ENCODE data around the gene NRIP1.

Gene NRIP1

DNA sequence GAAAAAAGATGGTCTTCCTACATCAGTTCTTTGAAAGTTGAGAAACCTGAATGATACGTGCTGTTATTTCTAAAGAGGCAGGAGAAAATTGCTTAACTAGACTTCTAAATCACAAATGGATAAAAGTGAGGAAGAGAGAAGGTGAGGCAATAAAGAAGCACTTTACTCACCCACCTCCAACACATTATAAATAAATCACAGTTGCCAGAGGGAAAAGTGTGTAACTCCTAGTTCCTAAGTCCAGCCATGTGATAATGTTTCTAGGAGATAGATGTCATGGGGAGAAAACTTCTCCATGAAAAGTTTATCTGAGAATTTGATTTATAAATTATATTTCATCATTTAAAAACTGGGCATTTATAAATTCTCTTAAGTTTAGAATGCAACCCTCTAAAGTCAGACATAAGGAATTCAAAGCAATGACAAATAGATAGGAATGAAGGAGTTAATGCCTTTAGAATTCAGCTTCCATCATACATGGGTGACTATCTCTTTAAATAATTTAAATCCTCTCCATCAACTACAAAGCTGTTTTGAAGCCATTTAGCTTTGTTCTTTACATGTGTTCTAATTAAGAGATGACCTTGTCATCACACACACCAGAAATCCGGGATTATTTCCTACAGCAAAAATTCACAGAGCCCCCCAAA is 60.0 kb downstream of the NRIP1 start:
- no peak for DNase-seq

GRCh38 chr21:15003463-15004135 is 61.2 kb downstream of the NRIP1 start:
- DNase-seq, result no peak

GRCh38 chr21:15001857-15002606 is 62.8 kb downstream of the NRIP1 start:
- no peak for DNase-seq

GRCh38 chr21:15001113-15001512 is 63.7 kb downstream of the NRIP1 start:
- no peak for DNase-seq

DNA sequence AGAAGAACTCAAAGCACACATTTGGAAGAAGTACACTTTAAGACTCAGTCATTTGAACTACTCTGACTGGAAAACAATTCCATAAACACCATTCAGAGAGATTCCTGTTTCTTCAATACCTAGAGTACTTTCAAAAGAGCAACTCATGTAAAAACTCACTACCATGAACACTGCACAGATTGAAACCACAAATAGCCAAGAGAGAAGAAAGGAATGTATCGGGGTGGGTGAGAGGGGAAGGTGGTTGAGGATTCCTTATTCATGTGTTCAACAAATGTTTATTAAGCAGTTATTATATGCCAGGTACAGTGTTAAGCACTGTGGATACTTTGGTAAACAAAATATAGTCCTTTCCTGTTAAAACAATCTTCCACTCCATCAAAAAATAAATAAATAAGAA is 64.7 kb downstream of the NRIP1 start:
- DNase-seq, result no peak

GRCh38 chr21:14998784-14999183 is 66.0 kb downstream of the NRIP1 start:
- DNase-seq, result no peak

GRCh38 chr21:14998336-14998735 is 66.5 kb downstream of the NRIP1 start:
- no peak for DNase-seq

DNA sequence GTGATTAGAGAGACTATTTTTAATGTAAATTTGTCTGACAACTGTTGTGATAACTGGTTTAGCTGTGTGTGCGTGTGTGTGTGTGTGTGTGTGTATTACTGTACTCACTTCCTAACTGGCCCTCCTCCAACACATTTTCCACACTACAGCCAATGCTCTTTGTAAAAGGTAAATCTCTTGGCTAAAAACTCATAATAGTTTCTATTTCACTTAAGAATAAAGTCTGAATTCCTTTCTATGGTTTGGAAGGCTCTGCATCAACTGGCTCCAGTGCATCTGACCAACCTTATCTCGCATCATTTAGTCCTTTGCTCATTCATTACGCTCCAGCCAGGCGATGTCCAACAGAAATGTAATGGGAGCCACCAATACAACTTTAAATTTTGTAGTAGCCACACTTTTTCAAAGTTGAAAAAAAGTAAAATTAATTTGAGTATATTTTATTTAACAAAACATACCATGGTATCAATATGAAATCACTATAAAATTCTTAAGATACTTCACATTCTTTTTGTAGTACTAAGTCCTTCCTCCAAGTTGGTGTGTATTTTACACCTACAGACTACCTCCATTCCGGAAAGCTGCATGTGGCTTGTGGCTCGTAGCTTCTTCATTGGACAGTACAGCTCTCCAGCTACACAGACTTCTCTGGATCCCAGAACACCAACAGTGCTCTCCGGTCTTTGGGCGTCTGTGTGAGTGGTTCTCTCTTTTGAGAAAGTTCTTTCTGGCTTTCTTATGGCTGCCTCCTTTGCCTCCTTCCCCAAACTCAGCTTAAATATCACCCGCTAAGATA is 68.9 kb downstream of the NRIP1 start:
- no peak for DNase-seq

- DNase-seq, result no peak
These were observed 69.6 kb downstream of the NRIP1 start for GRCh38 chr21:14995226-14995625.

DNA sequence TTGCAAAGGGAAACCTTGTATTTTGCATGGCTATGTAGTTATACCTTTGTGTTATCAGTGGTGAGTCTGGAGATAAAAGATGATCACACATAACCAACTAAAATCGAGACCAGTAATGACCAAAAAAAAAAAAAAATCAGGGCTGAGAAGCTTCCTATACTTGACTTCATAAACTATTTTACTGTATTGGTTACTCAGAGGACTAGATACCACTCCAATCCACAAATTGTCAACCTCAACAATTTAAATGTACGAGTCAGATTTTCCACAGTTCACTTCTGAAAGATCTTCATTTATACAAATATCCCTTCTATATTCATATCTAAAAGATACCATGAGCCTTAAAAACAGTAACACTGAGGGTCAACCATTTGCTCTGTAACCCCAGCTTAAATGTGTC is 71.7 kb downstream of the NRIP1 start:
- no peak for DNase-seq

- no peak for DNase-seq
These were observed 72.8 kb downstream of the NRIP1 start for GRCh38 chr21:14991957-14992356.

DNA sequence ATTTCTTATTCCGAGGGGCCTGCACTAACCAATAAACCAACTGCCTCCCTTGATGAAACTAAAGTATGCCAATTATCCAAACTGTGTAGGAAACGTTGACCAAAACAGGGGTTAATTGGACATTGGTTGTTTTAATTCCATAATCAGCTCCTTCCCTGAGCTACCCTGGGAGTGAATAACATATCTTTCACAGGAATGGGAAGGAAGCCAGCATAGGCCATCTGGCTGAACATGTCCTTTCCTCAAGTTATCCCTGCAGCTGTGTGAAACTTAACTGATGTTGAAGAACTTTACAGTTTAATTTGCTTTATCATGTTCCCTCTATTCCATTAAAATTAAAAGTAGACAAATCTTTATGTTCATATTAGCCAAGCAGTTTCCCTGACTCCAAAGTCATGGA is 75.4 kb downstream of the NRIP1 start:
- DNase-seq, result no peak

DNA sequence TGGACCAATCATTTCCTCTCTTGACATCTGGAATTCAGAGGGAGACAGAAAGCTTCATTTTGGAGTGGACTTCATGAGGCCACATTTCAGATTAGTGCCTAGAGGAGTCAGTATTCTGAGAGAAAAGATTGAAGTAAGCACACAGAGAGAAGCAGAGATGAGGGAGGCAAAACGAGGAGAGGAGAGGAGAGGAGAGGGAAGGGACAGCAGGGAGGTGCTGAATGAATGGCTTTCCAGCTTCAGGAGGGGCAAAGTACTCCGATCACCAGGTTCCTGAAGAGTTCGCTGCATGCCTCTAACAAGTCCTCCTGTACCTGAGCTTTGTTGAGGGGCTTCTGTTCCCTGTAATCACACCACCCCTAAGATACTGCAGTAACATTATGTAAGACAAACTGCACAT is 76.0 kb downstream of the NRIP1 start:
- DNase-seq, result no peak

DNA sequence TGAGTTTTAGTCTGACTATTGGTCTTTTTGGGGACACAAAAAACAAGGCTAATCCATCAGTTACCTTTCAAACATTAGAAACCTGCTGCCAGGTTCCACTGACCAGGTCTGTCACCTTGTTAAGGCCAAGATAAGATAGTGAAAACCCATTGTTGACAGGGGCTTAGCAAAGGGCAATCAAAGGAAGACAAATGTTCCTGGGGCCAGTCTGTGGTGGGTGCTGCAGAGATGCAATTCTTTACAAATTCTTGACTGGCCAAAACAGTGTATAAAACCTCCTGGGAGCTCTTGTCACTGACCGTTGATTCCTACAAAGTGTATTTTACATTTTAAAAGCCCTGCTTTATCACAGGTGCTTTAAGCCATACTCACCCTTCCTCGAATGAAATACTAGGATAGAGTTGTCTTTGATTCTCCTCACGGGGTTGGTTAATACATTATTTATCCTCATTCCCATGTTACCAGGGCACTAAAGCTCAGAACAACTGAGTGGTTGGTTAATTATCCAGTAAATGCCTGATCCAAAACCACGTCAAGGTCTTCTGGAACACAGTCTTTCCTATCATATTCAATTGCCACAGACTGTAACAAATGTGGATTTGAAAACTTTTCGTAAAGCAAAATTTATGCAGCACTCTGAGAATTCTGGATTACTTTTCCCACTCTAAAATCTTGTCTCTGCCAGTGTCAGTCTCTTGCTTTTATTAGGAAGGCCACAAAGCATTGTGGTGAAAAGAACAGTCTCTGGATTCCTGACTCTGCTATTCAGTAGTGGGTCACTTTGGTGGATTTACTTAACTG is 77.2 kb downstream of the NRIP1 start:
- DNase-seq, result no peak

- no peak for DNase-seq
These were observed 79.5 kb downstream of the NRIP1 start for GRCh38 chr21:14985306-14985705.

DNA sequence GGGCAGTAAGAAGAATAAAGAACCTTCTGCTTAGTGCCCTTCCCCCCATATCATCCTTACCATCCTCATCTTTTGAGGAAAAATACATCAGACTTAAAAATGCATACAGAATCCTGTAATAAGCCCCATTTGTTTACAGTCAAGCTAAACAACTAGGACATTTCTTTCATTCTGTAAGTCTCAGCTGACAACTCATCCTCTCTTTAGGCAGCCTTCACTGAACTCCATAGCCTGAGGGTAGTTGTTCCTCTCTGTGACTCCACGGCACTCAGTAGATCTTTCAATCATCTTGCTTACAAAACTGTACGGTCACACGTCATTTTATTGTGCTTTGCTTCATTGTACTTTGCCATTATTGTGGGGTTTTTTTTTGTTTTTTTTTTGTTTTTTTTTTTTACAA is 82.5 kb downstream of the NRIP1 start:
- DNase-seq, result no peak

GRCh38 chr21:14981246-14981645 is 83.6 kb downstream of the NRIP1 start:
- DNase-seq, result no peak

DNA sequence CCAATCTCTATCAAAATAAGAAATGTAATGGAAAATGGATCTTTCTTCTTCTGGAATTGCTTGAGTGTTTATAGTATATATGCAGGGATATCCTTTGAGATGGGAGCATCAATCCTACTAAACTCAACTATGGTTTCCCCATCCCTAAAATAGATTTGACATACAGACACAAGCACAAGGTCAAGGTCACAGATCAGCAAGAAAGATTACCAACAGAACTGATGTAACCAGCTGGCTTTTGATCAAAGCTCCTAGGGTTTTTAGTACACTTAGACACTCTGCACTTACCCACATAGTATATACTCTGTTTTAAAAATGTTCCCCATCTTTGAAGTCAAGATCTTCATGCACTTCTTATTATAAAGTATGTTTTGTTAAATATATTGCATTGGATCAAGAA is 85.5 kb downstream of the NRIP1 start:
- DNase-seq, result no peak

GRCh38 chr21:14977814-14978213 is 87.0 kb downstream of the NRIP1 start:
- no peak for DNase-seq

DNA sequence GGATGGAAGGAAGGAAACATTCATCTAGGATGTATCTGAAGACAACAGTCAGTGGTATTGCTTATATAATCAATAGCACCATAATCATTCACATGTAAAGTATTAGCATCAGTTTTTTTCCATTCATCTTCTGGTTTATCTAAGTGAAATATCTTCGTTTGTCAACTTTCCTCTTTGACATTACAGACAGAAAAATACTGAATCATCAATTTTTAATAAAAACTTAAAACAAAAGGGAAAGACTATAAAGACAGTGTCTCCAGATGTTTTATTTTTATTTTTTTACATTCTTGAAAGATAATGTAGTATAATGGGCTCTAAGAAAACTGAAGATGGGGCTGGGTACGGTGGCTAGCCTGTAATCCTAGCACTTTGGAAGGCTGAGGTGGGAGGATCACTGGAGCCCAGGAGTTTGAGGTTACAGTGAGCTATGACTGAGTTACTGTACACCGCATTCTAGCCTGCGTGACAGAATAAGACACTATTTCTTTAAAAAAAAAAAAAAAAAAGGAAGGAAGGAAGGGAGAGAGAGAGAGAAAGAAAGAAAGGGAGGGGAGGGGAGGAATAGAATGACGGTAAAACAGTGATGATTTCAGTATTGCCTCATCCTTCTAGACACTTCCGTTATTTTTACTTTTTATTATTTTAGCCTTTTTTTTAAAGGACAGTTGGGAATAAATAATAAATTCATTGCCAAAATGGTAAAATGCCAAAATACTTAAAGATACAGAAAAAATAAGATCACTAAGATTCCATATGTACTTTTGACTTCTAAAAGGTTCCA is 89.5 kb downstream of the NRIP1 start:
- DNase-seq, result no peak

DNA sequence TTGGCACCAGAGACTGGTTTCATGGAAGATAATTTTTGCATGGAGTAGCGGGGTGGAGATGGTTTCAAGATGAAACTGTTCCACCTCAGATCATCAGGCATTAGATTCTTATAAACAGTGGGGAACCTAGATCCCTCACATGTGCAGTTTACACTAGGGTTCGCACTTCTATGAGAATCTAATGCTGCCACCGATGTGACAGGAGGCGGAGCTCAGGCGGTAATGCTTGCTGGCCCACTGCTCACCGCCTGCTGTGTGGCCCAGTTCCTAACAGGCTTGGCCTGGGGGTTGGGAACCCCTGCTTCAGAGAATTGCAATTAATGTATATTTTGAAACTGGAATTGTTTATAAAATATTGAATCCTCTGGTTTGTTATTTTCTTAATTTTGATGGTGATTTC is 92.1 kb downstream of the NRIP1 start:
- no peak for DNase-seq

DNA sequence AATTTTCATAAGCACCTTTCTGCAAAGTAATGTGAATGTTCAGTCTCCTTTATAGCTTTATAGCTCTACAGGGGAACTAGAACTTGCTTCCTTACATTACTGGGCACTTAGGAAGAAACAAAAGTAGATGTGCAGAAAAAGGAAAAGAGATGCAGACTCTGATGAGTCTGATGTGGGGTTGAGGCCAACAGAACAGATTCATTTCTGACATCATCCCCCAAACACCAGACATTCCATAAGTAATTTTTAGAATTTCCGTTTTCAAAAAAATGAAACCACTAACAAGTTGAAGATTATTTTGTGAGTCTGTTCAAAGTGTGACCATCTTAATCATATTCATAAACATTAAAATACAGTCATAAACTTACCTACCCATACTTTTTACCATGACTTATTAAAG is 96.0 kb downstream of the NRIP1 start:
- DNase-seq, result no peak

Measured in NCI-H446 (cell line).